ENCODE measurements around the gene BMPR1A.
A peak's percentile ranks its signal among the peaks of the same experiment; 100 is the strongest.
"Not testable (repeated sequence)": the region's sequence is repeated elsewhere in the genome, so short reads cannot be mapped to it uniquely, and the experiment has no call there.

BMPR1A gene

GRCh38 chr10:86944907-86945306 lies 188.5 kb downstream of the BMPR1A start:
- no peak for DNase-seq

GRCh38 chr10:86945361-86946212 lies 189.2 kb downstream of the BMPR1A start:
- DNase-seq = peak; percentile 30

- DNase-seq = peak; percentile 83
Measured at GRCh38 chr10:86946213-86947155, 190.1 kb downstream of the BMPR1A start.

GRCh38 chr10:86947806-86948205 lies 191.4 kb downstream of the BMPR1A start:
- DNase-seq = not testable (repeated sequence)

GRCh38 chr10:86950349-86950748 lies 193.9 kb downstream of the BMPR1A start:
- DNase-seq = no peak

GRCh38 chr10:86951184-86951761 lies 194.9 kb downstream of the BMPR1A start:
- DNase-seq = no peak

GRCh38 chr10:86952106-86952505 lies 195.7 kb downstream of the BMPR1A start:
- DNase-seq = no peak

GRCh38 chr10:86952697-86953096 lies 196.3 kb downstream of the BMPR1A start:
- DNase-seq = not testable (repeated sequence)

- DNase-seq = no peak
Measured at GRCh38 chr10:86953747-86954680, 197.6 kb downstream of the BMPR1A start.

GRCh38 chr10:86954681-86955500 lies 198.5 kb downstream of the BMPR1A start:
- DNase-seq = no peak

GRCh38 chr10:86955501-86956194 lies 199.2 kb downstream of the BMPR1A start:
- no peak for DNase-seq

- DNase-seq = no peak
Measured at GRCh38 chr10:86956195-86956847, 199.9 kb downstream of the BMPR1A start.

GRCh38 chr10:86956848-86957448 lies 200.5 kb downstream of the BMPR1A start:
- no peak for DNase-seq

- DNase-seq = no peak
Measured at GRCh38 chr10:86957471-86958115, 201.2 kb downstream of the BMPR1A start, which contains the start of gene MMRN2. Gene MMRN2, minus strand, starts transcription at chr10:86957615. Its CDS starts 74 bp downstream, at chr10:86957541.

- peak; percentile 57 for DNase-seq
Measured at GRCh38 chr10:86958116-86958900, 201.9 kb downstream of the BMPR1A start, which contains the start of gene SNCG. Gene SNCG, plus strand, starts transcription at chr10:86958599. Its CDS starts 99 bp downstream, at chr10:86958698.

GRCh38 chr10:86958901-86959736 lies 202.7 kb downstream of the BMPR1A start:
- DNase-seq = no peak

- DNase-seq = no peak
Measured at GRCh38 chr10:86959737-86960002, 203.3 kb downstream of the BMPR1A start.
